ENCODE results near the gene SPIRE1.

Gene SPIRE1

DNA sequence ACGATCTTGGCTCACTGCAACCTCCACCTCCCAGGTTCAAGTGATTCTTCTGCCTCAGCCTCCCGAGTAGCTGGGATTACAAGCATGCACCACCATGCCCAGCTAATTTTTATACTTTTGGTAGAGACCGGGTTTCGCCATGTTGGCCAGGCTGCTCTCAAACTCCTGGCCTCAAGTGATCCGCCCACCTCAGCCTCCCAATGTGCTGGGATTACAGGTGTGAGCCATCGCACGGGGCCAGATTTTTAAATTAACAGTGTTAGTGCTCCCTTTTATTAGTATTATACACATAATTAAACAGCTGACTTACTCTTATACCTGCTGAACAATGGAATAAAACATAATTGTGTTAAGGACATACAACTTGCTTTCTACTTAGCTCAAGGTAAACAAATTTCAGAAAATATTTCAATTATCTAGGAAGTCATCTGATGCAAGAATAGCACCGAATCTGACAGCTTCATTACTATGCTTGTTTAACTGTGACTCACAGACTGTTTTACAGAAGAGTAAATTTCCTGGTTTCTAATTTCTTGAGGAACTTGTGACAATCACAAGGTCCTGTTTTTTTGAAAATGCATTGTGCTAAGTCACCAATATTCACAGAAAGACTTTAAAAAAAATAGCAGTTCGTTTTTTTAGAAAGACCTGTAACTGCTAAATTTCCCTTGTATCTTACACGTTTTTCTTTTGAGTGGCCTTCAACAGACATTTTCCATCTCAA lies 51.2 kb downstream of the SPIRE1 start:
- H4K20me1 ChIP-seq (ENCODE audit: insufficient read depth, low read length), result no peaks in the 10 kb centered on the region
- H3K4me2 ChIP-seq (ENCODE audit: insufficient read depth, low read length), result no peak overlapping the region
- H3K4me1 ChIP-seq (ENCODE audit: insufficient read depth, low read length), result no peaks in the 10 kb centered on the region
- H3K4me3 ChIP-seq (ENCODE audit: low read depth in 1 of 2, low read length in 2 of 2), result no peak overlapping the region
- H2AFZ ChIP-seq (ENCODE audit: low read depth, low read length), result no peak overlapping the region
- TF ChIP-seq, protein P1, sequence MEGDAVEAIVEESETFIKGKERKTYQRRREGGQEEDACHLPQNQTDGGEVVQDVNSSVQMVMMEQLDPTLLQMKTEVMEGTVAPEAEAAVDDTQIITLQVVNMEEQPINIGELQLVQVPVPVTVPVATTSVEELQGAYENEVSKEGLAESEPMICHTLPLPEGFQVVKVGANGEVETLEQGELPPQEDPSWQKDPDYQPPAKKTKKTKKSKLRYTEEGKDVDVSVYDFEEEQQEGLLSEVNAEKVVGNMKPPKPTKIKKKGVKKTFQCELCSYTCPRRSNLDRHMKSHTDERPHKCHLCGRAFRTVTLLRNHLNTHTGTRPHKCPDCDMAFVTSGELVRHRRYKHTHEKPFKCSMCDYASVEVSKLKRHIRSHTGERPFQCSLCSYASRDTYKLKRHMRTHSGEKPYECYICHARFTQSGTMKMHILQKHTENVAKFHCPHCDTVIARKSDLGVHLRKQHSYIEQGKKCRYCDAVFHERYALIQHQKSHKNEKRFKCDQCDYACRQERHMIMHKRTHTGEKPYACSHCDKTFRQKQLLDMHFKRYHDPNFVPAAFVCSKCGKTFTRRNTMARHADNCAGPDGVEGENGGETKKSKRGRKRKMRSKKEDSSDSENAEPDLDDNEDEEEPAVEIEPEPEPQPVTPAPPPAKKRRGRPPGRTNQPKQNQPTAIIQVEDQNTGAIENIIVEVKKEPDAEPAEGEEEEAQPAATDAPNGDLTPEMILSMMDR (IDR thresholded peaks at IDR 0.05; ENCODE audit: borderline replicate concordance, extremely low read depth, low read length, poor library complexity, severe bottlenecking), result no peak
- TF ChIP-seq EZH2 (IDR thresholded peaks at IDR 0.05; ENCODE audit: borderline replicate concordance, low read depth, low read length, severe bottlenecking), result no peak
- H3K27ac ChIP-seq (ENCODE audit: low read length), result no peak overlapping the region
- no peaks in the 10 kb centered on the region for H3K27me3 ChIP-seq (ENCODE audit: insufficient read depth, low read length, poor library complexity)
- DNase-seq (no peak), ATAC-seq (ENCODE audit: insufficient read depth, low read depth) (no peak)
- H3K79me2 ChIP-seq (ENCODE audit: insufficient read depth, low read length), result no peaks in the 10 kb centered on the region
- H3K36me3 ChIP-seq (ENCODE audit: insufficient read depth, low read length), result no peaks in the 10 kb centered on the region
- H3K9ac ChIP-seq (ENCODE audit: low read depth, low read length), result no peak overlapping the region
- no peaks in the 10 kb centered on the region for H3K9me3 ChIP-seq (ENCODE audit: insufficient read depth, low read length, severe bottlenecking)

DNA sequence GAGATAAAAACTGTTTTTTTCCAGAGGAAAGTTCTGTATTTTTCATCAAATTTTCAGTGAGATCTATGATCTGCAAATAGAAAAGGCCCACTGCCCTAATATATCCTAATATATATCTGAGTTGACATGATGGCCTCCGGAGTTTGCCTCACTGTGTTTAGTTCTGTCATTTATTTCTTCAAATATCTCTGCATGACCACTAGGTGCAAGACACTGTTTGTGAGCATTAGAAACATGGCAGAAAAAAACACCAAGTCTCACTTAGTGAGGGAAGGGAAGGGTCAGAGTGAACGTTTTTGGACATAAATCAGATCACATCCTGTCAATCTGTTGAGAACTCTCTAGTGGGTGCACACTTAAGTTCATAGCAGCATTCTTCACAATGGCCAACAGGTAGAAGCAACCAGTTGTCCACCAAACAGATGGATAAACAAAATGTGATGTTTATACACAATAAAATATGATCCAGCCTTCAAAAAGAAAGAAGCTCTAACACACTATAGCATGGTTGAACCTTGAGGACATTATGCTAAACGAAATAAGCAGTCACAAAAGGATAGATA lies 53.4 kb downstream of the SPIRE1 start:
- H3K9me3 ChIP-seq (ENCODE audit: insufficient read depth, low read length, severe bottlenecking), result no peaks in the 10 kb centered on the region
- H3K9ac ChIP-seq (ENCODE audit: low read depth, low read length), result no peak overlapping the region
- H3K27me3 ChIP-seq (ENCODE audit: insufficient read depth, low read length, poor library complexity), result no peaks in the 10 kb centered on the region
- H3K4me2 ChIP-seq (ENCODE audit: insufficient read depth, low read length), result no peak overlapping the region
- H4K20me1 ChIP-seq (ENCODE audit: insufficient read depth, low read length), result no peaks in the 10 kb centered on the region
- DNase-seq (no peak), ATAC-seq (ENCODE audit: insufficient read depth, low read depth) (no peak)
- no peaks in the 10 kb centered on the region for H3K4me1 ChIP-seq (ENCODE audit: insufficient read depth, low read length)
- TF ChIP-seq EZH2 (IDR thresholded peaks at IDR 0.05; ENCODE audit: borderline replicate concordance, low read depth, low read length, severe bottlenecking), result no peak
- TF ChIP-seq, protein P1 (IDR thresholded peaks at IDR 0.05; ENCODE audit: borderline replicate concordance, extremely low read depth, low read length, poor library complexity, severe bottlenecking), result peak; percentile 11
- H2AFZ ChIP-seq (ENCODE audit: low read depth, low read length), result no peak overlapping the region
- H3K36me3 ChIP-seq (ENCODE audit: insufficient read depth, low read length), result no peaks in the 10 kb centered on the region
- no peaks in the 10 kb centered on the region for H3K79me2 ChIP-seq (ENCODE audit: insufficient read depth, low read length)
- H3K4me3 ChIP-seq (ENCODE audit: low read depth in 1 of 2, low read length in 2 of 2), result no peak overlapping the region
- H3K27ac ChIP-seq (ENCODE audit: low read length), result no peak overlapping the region

DNA sequence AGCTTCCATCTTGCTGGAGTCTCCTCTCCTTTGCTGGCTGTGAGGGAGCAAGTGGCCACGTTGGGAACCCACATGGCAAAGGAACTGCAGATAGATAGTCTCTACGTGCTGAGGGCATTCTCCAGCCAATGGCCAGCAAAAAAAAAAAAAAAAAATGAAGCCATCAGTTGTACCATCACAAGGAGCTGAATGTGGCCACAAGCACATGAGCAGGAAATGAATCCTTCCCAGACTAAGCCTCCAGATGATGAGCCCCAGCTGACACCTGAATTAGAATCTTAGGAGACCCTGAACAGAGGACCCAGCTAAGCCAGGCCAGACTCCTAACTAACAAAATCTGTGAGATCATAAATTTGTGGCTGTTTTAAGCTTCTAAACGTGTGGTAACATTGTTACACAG lies 57.9 kb downstream of the SPIRE1 start:
- Histone ChIP-seq H3K9ac (ENCODE audit: low read depth, low read length) (no peak overlapping the region), H4K20me1 (ENCODE audit: insufficient read depth, low read length) (no peaks in the 10 kb centered on the region), H3K27me3 (ENCODE audit: insufficient read depth, low read length, poor library complexity) (no peaks in the 10 kb centered on the region), H3K79me2 (ENCODE audit: insufficient read depth, low read length) (no peaks in the 10 kb centered on the region), H3K4me3 (ENCODE audit: low read depth in 1 of 2, low read length in 2 of 2) (no peak overlapping the region), H3K9me3 (ENCODE audit: insufficient read depth, low read length, severe bottlenecking) (no peaks in the 10 kb centered on the region), H3K4me2 (ENCODE audit: insufficient read depth, low read length) (no peak overlapping the region), H3K36me3 (ENCODE audit: insufficient read depth, low read length) (no peaks in the 10 kb centered on the region), H2AFZ (ENCODE audit: low read depth, low read length) (no peak overlapping the region), H3K27ac (ENCODE audit: low read length) (no peak overlapping the region), H3K4me1 (ENCODE audit: insufficient read depth, low read length) (no peaks in the 10 kb centered on the region)
- ATAC-seq (ENCODE audit: insufficient read depth, low read depth), result peak; percentile 58; the same call in 1 of the 3 replicates
- DNase-seq, result no peak
- TF ChIP-seq, protein P1 (IDR thresholded peaks at IDR 0.05; ENCODE audit: borderline replicate concordance, extremely low read depth, low read length, poor library complexity, severe bottlenecking), result no peak
- no peak for TF ChIP-seq EZH2 (IDR thresholded peaks at IDR 0.05; ENCODE audit: borderline replicate concordance, low read depth, low read length, severe bottlenecking)
